Fibroblast of peridontal ligament (primary cell): ENCODE measurements around the gene JMJD8.

Experiments
- DNase-seq: peaks from one replicate; pipeline ENCODE4 v3.0.0-alpha.2; 2010; ENCODE audit errors: extremely low read depth

JMJD8 gene

DNA sequence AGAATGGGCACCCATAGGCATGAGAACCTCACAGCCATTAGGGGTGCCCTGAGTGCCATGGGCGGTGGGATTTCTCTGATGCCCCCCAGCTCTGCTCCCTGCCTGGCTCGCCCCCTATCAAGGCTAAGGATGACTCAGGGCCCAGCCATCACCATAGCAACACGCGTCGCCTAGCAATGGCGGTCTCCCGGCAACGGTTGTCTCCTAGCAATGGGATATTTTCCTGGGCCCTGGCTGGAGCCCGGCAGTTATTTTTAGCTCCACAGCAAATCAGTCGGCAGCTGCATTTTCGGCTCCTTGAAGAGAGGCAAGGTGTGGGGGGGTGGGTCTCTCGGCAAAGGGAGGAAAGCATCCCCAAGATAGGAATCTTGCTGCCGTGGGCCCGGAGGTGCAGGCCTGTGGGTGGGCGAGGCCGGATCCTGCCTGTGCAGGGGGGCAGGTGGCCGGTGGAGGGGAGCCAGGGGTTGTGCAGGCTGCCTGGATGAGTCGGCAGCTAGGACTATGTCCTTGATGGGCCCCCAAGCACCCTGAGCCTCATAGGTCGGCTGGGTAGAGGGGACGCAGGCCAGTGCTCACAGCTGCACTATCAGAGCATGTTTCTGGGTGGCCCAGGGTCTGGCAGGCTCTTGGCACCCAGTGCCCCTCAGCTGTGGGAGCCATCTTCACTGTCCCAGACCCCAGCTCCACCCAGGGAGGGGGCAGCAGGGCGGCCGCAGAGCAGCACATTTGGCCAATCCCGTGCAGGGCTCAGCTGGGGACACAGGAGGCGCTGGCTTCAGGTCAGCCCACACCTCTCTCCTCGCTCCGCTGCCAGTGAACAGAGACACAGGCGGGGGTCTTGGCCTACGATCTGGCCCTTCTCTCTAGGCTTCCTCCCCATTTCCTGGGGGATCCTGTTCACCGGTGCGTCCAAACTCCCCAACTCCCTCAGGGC, 25.7 kb upstream of the JMJD8 start:
- peak; percentile 81 for DNase-seq

DNA sequence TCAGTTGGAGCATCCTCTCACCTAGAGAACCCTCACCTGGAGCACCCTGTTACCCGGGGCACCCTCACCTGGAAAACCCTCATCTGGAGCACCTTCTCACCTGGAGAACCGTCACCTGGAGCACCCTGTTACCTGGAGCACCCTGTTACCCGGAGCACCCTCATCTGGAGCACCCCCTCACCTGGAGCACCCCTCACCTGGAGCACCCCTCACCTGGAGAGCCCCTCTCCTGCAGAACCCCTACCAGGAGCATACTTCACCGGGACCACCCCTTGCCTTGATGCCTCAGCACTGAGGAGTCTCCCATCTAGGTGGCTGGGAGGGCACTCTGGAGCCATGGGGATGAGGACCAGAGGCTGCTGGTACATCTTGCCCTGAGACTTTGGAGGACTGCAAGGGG, 24.8 kb upstream of the JMJD8 start:
- DNase-seq, result no peak

DNA sequence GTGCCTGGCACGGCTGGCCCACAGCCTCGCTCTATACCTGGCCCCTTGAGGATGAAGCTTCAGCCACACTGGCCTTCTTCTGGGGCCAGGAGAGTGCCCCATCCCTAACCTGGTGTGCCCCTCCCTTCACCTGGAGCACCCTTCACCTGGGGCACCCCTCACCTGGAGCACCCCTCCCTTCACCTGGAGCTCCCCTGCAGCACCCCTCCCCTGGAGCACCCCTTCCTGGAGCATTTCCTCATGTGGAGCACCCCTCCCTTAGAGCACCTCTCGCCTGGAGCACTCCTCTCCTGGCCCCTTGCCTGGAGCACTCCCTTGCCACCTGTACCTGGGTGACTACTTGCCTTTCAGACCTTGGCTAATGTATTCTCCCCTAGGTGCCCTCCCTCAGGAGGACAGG, 23.9 kb upstream of the JMJD8 start:
- DNase-seq, result no peak

GRCh38 chr16:707062-707538, 23.0 kb upstream of the JMJD8 start:
- no peak for DNase-seq

DNA sequence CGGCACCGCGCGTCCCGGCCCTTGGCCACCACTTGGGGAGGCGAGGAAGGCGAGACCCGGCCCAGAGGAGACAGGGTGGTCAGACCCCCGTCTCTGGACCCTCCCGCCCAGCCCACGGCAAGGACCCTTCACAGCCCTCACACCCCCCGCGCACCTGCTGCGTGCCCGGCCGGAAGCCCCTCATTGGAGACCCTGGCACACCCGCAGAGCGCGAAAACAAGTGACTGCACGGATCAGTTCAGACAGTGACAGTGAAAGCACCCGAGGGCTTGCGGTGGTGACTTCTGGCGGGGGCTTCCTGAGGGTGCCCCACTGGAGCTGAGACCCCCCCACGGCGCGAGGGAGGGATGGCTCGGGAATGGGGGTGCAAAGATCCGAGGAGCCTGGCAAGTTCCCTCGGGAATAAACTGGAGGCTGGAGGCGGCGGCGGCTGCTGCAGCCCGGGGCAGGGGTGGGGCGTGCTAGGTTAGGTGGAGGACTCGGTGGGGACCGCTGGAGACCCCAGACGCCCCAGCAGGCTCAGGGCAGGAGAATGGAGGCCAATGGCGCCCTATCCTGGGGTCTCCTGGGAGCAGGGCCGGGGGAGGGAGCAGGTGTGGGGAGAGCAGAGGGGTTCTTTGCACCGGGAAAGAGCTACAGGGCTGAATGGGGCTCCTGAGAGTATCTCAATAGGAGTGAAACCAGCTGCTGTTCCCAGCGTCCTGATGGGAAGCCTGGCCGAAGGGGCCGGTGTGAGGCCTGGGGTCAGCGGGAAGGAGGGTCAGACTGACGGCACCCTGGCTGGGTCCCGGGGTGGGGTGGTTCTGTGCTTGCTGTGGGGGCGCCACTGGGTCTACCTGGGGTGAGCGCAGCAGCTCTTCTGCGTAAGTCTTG, 22.3 kb upstream of the JMJD8 start:
- DNase-seq, result no peak

GRCh38 chr16:705431-706188, 21.5 kb upstream of the JMJD8 start, which contains the start of gene FBXL16:
TSS of gene FBXL16 (minus strand) at chr16:705801. CDS start at chr16:697405, 8,396 bp downstream.
- DNase-seq, result no peak

- DNase-seq, result no peak
Measured at GRCh38 chr16:704552-705380, 20.6 kb upstream of the JMJD8 start.

DNA sequence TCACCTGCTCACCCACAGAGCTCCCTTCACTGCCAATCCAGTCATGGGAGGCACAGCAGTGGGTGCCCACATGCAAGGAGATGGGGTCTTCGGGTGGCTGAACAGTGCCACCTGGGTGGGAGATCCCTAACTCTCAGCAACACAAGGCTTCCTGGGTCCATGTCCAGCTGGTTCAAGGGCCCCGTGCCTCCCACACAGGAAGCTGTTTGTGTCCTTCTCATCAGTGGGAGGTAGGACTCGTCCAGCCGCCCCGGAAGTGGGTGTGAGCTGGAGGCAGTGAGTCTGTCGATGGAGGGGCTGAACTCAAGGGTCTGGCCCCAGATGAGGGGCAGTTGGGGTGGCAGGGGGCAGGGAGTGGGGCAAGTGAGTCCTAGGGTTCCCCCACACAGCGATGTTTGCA, 19.9 kb upstream of the JMJD8 start:
- DNase-seq, result no peak

- DNase-seq, result no peak
Measured at GRCh38 chr16:703406-703805, 19.3 kb upstream of the JMJD8 start.

DNA sequence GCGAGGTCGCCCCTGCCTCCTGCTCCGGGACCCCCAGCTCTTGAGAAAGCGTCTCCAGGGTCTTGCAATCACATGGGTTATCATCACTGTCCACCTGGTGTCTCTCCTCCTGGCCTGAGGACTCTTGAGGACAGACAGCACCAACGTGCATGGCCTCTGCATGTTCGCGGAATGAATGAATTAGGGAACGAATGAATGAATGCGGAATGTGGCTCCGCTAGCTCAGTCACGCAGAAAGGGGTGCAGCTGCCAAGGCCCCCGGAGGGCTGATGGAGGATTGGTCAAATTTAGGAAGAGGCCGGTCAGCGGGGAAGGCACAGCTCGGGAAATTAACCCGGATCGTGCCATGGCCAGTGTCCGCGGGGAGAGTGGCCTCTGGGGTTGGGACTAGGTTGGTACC, 18.2 kb upstream of the JMJD8 start:
- no peak for DNase-seq

- no peak for DNase-seq
Measured at GRCh38 chr16:700684-701584, 16.8 kb upstream of the JMJD8 start.

GRCh38 chr16:698911-699671, 15.0 kb upstream of the JMJD8 start:
- no peak for DNase-seq

DNA sequence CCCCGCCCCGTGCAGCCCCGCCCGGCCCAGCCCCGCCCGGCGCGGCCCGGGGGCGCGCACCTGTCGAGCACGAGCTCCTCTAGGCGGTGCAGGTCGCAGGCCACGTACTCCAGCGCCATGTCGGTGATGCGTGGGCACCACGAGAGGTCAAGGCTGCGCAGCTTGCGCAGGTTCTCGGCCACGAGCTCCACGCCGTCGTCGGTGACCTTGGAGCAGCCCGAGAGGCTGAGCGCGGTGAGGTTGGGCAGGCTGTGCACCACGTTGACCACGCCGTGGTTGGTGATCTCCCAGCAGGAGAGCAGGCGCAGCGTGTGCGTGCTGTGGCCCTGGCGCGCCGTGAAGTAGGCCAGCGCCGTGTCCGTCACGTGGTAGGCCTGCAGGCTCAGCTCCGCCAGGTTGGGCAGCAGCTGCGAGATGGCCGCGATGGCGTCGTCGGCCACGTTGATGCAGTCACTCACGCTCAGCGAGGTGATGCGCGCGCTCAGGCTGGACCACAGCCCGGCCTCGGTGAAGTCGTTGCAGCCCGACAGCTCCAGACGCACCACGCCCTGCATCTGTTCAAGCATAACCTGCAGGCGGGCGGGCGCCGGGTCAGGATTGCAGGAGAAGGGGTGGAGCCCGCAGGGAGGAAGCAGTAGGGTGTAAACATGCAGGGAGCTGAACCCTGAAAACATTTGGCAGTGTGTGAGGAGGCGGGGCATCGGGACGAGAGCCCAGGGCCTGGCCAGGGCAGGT, 11.4 kb upstream of the JMJD8 start:
- no peak for DNase-seq

GRCh38 chr16:694863-695354, 10.8 kb upstream of the JMJD8 start:
- no peak for DNase-seq

DNA sequence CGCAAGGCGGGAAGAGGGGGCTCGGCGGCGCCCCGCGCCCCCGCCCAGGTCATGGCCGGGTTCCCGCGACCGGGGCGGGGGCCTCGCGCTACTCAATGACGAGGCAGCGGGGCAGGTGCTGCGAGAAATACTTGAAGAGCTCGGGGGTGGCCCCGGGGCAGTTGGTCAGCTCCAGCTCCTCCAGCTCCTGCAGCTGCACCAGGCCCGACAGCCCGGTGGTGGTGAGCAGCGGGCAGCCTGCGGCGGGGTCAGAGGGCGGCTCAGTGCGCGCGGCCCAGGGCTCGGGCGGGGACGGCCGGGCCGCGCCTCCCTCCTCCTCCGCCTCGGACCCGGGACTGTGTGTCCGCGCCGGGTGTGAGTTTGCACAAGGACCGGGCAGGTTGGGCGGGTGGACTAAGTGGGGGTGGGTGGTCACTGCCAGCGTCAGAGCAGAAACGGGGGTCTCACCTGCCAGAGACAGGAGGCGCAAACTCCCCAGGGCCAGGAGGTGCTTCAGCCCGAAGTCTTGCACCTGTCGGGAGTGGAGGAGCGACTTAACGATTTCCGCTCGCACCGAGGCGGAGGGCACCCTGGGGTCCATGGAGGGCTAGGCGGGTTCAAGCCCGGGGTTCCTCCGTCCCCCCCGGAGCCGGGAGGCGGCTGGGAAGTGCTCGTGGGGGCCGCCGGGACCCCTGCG, 10.2 kb upstream of the JMJD8 start:
- DNase-seq, result no peak

GRCh38 chr16:693766-694165, 9.6 kb upstream of the JMJD8 start:
- no peak for DNase-seq

GRCh38 chr16:693364-693763, 9.2 kb upstream of the JMJD8 start:
- no peak for DNase-seq
